Thyroid gland (tissue), 4 donors: Measurements from ENCODE around the gene TGFB1.

Source experiments
- CTCF ChIP-seq, 6 experiments: fragments of 200-600 bp in 3 of 6; fragments of 450-650 bp in 3 of 6; sonication (generic) in 3 of 6; IDR thresholded peaks; one replicate each; pipeline ENCODE4 v1.5.1; 2016 to 2019; ENCODE audit warnings: antibody characterized with exemption in 6 of 6, mild to moderate bottlenecking in 2 of 6, inconsistent platforms in 1 of 6, moderate library complexity in 1 of 6
- POLR2A ChIP-seq, 2 donors: fragments of 450-650 bp; IDR thresholded peaks; one replicate each; pipeline ENCODE4 v1.6.1; 2017; ENCODE audit warnings: antibody characterized with exemption in 2 of 2, mild to moderate bottlenecking in 2 of 2, moderate library complexity in 1 of 2

DNA sequence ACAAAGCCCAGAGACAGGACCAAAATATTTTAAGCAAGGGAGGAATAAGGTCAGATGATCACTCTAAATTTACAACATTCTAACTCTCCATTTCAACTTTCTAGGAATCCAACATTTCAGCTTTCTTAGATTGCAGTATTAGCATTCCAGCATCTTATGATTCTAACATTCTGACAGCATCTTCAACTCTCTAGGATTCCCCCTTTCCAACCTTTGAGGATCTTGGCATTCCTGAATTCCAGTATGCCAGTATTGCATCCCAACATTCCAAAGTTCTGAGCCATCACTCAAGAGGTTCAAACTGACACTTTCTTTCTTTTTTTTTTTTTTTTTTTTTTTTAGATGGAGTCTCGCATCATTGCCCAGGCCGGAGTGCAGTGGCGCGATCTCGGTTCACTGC, 13.8 kb downstream of the TGFB1 start:
- no peak for TF ChIP-seq CTCF (IDR thresholded peaks at IDR 0.05)
- no peak for TF ChIP-seq POLR2A (IDR thresholded peaks at IDR 0.05)
